CD4-positive, alpha-beta T cell (primary cell): ENCODE data around the gene CRTC1. TPM values are rescaled to one million over a fixed set of nuclear protein-coding genes. Genes with fewer than 3 reads are reported as not detected.

Experiments used
- ATAC-seq: fragments of 200-7000 bp; cut with Tn5 transposase; one replicate; pipeline ENCODE4 v1.10.0; 2022; ENCODE audit warnings: mild to moderate bottlenecking; ENCODE audit not compliant: poor library complexity
- CTCF ChIA-PET: fragments of 350-600 bp; sonication (Branson Sonifier 250); formaldehyde crosslinking; loops from one replicate; lab custom pipeline; 2021; ENCODE audit warnings: antibody characterized with exemption, inconsistent platforms; lab: Charles Lee
- POLR2A ChIA-PET: fragments of 350-600 bp; sonication (Branson Sonifier 250); formaldehyde crosslinking; loops from one replicate; lab custom pipeline; 2021; ENCODE audit warnings: antibody characterized with exemption, inconsistent platforms; lab: Charles Lee
- DNase-seq, 14 experiments: peaks; one replicate each; pipeline ENCODE4 v3.0.0-alpha.2; 2013 to 2020; ENCODE audit warnings: mixed read lengths in 2 of 14
- H3K27ac ChIP-seq, 2 donors: one replicate each; pipeline versions ENCODE4 v1.5.1 to v1.7.0; 2013; ENCODE audit warnings: low read length in 2 of 2, low read depth in 1 of 2, mild to moderate bottlenecking in 1 of 2
- H3K27me3 ChIP-seq, 2 experiments: 1 replicate in 1 of 2; 2 replicates in 1 of 2; pipeline versions ENCODE4 v1.6.1 to v1.7.0; 2013; ENCODE audit warnings: low read length in 2 of 2, control low read depth in 1 of 2, mild to moderate bottlenecking in 1 of 2, moderate library complexity in 1 of 2; ENCODE audit not compliant: insufficient read depth in 2 of 2, control insufficient read depth in 1 of 2
- H3K36me3 ChIP-seq: one replicate; pipeline ENCODE4 v1.6.1; 2013; ENCODE audit warnings: low read length, control low read depth; ENCODE audit not compliant: insufficient read depth
- H3K4me1 ChIP-seq: one replicate; pipeline ENCODE4 v1.6.1; 2013; ENCODE audit warnings: low read length, control low read depth; ENCODE audit not compliant: insufficient read depth
- H3K4me3 ChIP-seq: one replicate; pipeline ENCODE4 v1.5.1; 2013; ENCODE audit warnings: mild to moderate bottlenecking, low read length, moderate library complexity
- H3K9me3 ChIP-seq, 2 experiments: 1 replicate in 1 of 2; 2 replicates in 1 of 2; pipeline versions ENCODE4 v1.6.1 to v1.7.0; 2013; ENCODE audit warnings: low read length in 2 of 2, mild to moderate bottlenecking in 2 of 2, control low read depth in 1 of 2, moderate library complexity in 1 of 2; ENCODE audit not compliant: control insufficient read depth in 1 of 2, insufficient read depth in 1 of 2
- H3K27ac Mint-ChIP-seq: one replicate; pipeline ENCODE4 v1.8.0; 2020; ENCODE audit warnings: mixed read lengths
- H3K27me3 Mint-ChIP-seq: one replicate; pipeline ENCODE4 v1.8.0; 2021; ENCODE audit warnings: mixed read lengths
- H3K36me3 Mint-ChIP-seq: one replicate; pipeline ENCODE4 v1.8.0; 2021; ENCODE audit warnings: low read depth, mixed read lengths
- H3K4me1 Mint-ChIP-seq: one replicate; pipeline ENCODE4 v1.8.0; 2021; ENCODE audit warnings: low read depth, mixed read lengths
- H3K4me3 Mint-ChIP-seq: one replicate; pipeline ENCODE4 v1.8.0; 2020; ENCODE audit warnings: mild to moderate bottlenecking, mixed read lengths
- H3K9me3 Mint-ChIP-seq: one replicate; pipeline ENCODE4 v1.8.0; 2020; ENCODE audit warnings: mixed read lengths
- intact Hi-C, 2 experiments: fragments of 100-400 bp; cut with DNase I in 1 of 2; cut with micrococcal nuclease in 1 of 2; formaldehyde crosslinking; loops; one replicate each; pipeline versions ENCODE4 v1.15.1 to v1.9.0; 2023 to 2025; cut with DNase I, micrococcal nuclease
- total RNA-seq, 174 experiments: library from RNA in 2 of 174; stranded (reverse) in 2 of 174; gene quantifications; one replicate each; pipeline ENCODE4 v1.2.3 and lab custom pipeline; 2021 to 2026
- TF ChIP-seq, protein P1 (sequence below): fragments of 200-600 bp; IDR thresholded peaks from one replicate; pipeline ENCODE4 v1.8.0; 2022; ENCODE audit warnings: antibody characterized with exemption, mild to moderate bottlenecking

The CRTC1 gene
- total RNA-seq, 2 experiments from 2014 or later = 11.8 to 12.2 TPM

DNA sequence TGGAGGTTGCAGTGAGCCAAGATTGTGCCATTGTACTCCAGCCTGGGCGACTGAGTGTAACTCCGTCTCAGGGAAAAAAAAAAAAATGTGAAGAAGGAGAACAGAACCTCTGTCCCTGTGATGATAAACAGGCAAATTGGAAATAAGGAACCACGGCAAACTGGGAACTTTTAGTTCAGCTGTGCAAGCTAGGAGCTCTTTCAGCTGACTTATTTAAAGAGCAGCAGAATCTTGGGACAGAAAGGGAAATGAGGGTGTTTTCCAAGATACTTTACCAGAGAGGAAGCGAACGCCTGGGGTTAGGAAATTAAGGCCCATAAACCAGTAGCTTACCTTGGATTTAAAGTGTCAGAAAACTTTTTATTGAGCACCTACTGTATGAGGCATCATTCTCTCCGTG lies 145.3 kb downstream of the CRTC1 start:
- intact Hi-C loops = no loop called here
- ATAC-seq = no peak
- Histone ChIP-seq H3K27me3 (no peaks in the 10 kb centered on the region), H3K4me1 (peaks cover 16% of the 10 kb centered on the region), H3K27ac (no peak overlapping the region), H3K9me3 (peaks cover 0 to 8% of the 10 kb centered on the region in 2 experiments), H3K36me3 (no peaks in the 10 kb centered on the region), H3K4me3 (no peak overlapping the region)
- Mint-ChIP-seq H3K4me1 (peaks cover 11% of the 10 kb centered on the region), H3K9me3 (no peaks in the 10 kb centered on the region), H3K36me3 (peaks cover 11% of the 10 kb centered on the region), H3K27ac (no peak overlapping the region), H3K4me3 (no peak overlapping the region), H3K27me3 (no peaks in the 10 kb centered on the region)
- POLR2A ChIA-PET = no interaction called here
- CTCF ChIA-PET = interaction anchor here (1.2 kb wide), 2 partner anchors 18 to 91 kb away, joined by 3 to 4 read pairs; partner anchors contain the start of genes COPE and DDX49
- TF ChIP-seq, protein P1, sequence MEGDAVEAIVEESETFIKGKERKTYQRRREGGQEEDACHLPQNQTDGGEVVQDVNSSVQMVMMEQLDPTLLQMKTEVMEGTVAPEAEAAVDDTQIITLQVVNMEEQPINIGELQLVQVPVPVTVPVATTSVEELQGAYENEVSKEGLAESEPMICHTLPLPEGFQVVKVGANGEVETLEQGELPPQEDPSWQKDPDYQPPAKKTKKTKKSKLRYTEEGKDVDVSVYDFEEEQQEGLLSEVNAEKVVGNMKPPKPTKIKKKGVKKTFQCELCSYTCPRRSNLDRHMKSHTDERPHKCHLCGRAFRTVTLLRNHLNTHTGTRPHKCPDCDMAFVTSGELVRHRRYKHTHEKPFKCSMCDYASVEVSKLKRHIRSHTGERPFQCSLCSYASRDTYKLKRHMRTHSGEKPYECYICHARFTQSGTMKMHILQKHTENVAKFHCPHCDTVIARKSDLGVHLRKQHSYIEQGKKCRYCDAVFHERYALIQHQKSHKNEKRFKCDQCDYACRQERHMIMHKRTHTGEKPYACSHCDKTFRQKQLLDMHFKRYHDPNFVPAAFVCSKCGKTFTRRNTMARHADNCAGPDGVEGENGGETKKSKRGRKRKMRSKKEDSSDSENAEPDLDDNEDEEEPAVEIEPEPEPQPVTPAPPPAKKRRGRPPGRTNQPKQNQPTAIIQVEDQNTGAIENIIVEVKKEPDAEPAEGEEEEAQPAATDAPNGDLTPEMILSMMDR = no peak
- no peak for DNase-seq

DNA sequence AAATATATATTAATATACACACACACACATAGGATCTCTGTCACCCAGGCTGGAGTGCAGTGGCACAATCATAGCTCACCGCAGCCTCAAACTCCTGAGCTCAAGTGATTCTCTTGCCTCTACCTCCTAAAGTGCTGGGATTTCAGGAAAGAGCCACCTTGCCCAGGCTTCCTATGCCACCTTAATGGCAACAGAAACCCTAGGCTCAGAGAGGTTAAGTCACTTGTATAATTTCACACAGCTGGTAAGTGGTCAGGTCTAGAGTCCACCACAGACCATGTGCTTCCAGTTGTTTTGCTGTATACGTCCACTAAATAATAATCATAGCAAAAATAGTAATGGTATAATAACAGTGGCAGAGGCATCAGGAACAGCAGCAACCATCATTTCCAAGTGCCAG lies 147.0 kb downstream of the CRTC1 start:
- Mint-ChIP-seq H3K36me3 (peaks cover 27% of the 10 kb centered on the region), H3K27ac (no peak overlapping the region), H3K9me3 (no peaks in the 10 kb centered on the region), H3K4me1 (peaks cover 27% of the 10 kb centered on the region), H3K4me3 (peak overlapping the region; percentile 78), H3K27me3 (no peaks in the 10 kb centered on the region)
- ATAC-seq = no peak
- peaks cover 0 to 8% of the 10 kb centered on the region in 2 experiments for H3K9me3 ChIP-seq
- peaks cover 12% of the 10 kb centered on the region for H3K36me3 ChIP-seq
- POLR2A ChIA-PET = no interaction called here
- intact Hi-C loops = loop anchor here in 1 of 2 experiments (5.0 kb wide), 6 partner anchors 87 to 628 kb away; partner anchors contain the start of genes COPE, DDX49, ELL and KLHL26
- DNase-seq = no peak
- no peaks in the 10 kb centered on the region for H3K27me3 ChIP-seq
- peaks cover 33% of the 10 kb centered on the region for H3K4me1 ChIP-seq
- no peak overlapping the region for H3K27ac ChIP-seq
- TF ChIP-seq, protein P1 = no peak
- H3K4me3 ChIP-seq = no peak overlapping the region
- CTCF ChIA-PET = interaction anchor here (2.3 kb wide), 1 partner anchor 16 kb away, joined by 15 read pairs; no protein-coding TSS in a partner anchor

DNA sequence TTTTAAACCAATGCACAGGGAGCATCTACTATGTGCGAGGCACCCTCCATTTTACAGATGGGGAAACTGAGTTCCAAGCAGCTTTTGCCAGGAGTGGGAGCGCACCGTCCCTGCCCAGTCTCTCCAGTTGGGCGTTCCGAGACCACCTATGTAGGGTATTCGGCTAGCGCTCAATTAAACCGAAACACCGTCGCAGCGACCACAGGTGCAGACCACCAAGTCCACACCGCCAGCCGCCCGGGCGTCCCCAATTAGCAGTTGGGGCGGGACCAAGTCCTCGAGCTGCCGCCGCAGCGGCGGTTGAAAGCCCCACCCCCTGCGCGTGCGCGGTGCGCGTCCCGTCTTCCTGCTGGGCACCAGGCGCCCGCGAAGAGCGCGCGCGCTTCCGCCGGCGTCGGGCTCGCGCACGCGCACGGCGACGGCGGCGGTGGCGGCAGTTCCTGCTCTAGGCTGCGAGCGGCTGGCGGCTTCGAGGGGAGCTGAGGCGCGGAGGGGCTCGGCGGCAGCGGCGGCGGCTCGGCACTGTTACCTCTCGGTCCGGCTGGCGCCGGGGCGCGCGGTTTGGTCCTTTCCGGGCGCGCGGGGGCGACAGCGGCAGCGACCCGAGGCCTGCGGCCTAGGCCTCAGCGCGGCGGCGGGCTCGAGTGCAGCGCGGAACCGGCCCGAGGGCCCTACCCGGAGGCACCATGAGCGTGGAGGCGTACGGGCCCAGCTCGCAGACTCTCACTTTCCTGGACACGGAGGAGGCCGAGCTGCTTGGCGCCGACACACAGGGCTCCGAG lies 148.2 kb downstream of the CRTC1 start, which contains the start of gene UPF1:
Gene UPF1, plus strand, starts transcription at position 436 of the 782 bp plus-strand sequence. Its CDS starts 251 bp downstream, at position 687.
- POLR2A ChIA-PET = interaction anchor here (0.6 to 2.2 kb wide), 21 partner anchors 8 to 973 kb away, joined by 3 to 22 read pairs (median 6); partner anchors contain the start of genes COPE, DDX49, ELL and FKBP8
- Mint-ChIP-seq H3K4me3 (peak within 1 kb of the TSS; percentile 89), H3K9me3 (no peaks in the 10 kb centered on the region), H3K27me3 (no peaks in the 10 kb centered on the region), H3K27ac (peak within 1 kb of the TSS; percentile 88), H3K36me3 (peaks cover 37% of the 10 kb centered on the region), H3K4me1 (peaks cover 39% of the 10 kb centered on the region)
- Histone ChIP-seq H3K27ac (peak within 1 kb of the TSS; percentile 64 to 81), H3K27me3 (no peaks in the 10 kb centered on the region), H3K4me3 (peak within 1 kb of the TSS; percentile 64), H3K4me1 (peaks cover 45% of the 10 kb centered on the region), H3K9me3 (peaks cover 0 to 8% of the 10 kb centered on the region in 2 experiments), H3K36me3 (peaks cover 15% of the 10 kb centered on the region)
- ATAC-seq (peak; percentile 75), DNase-seq (peak; percentile 90 to 99 (median 96))
- intact Hi-C loops = loop anchor here in 1 of 2 experiments (5.0 kb wide), 6 partner anchors 86 to 629 kb away; partner anchors contain the start of genes COPE, DDX49, ELL and KLHL26
- TF ChIP-seq, protein P1 = no peak
- CTCF ChIA-PET = interaction anchor here (1.0 to 2.3 kb wide), 4 partner anchors 12 to 380 kb away, joined by 3 to 15 read pairs (median 4); no protein-coding TSS in a partner anchor

Other genes starting within 250 kb of the CRTC1 start
- 10 to 100 TPM; 34.1 to 41.3 TPM for gene ISYNA1, start 245.5 kb upstream of the CRTC1 start, total RNA-seq
- gene ELL, start 161.6 kb upstream of the CRTC1 start, total RNA-seq = 10 to 100 TPM; 46.2 to 46.8 TPM
- gene FKBP8, start 140.1 kb upstream of the CRTC1 start, total RNA-seq = 100 to 1,000 TPM; 147 to 152 TPM
- 10 to 100 TPM; 64.2 to 66.9 TPM for gene KXD1, start 125.8 kb upstream of the CRTC1 start, total RNA-seq
- gene UBA52, start 111.8 kb upstream of the CRTC1 start, total RNA-seq = 1,000 to 10,000 TPM; 2,255 to 2,378 TPM
- 10 to 100 TPM; 88.4 to 88.9 TPM for gene REX1BD, start 94.9 kb upstream of the CRTC1 start, total RNA-seq
- gene CRLF1, start 76.9 kb upstream of the CRTC1 start, total RNA-seq = not detected
- gene TMEM59L, start 70.8 kb upstream of the CRTC1 start, total RNA-seq = under 1 TPM; 0.25 to 0.27 TPM
- gene KLHL26, start 46.7 kb upstream of the CRTC1 start, total RNA-seq = 10 to 100 TPM; 13.7 to 19.0 TPM
- not detected for gene COMP, start 107.6 kb downstream of the CRTC1 start, total RNA-seq
- 100 to 1,000 TPM; 146 to 150 TPM for gene UPF1, start 148.3 kb downstream of the CRTC1 start, total RNA-seq
- not detected for gene CERS1, start 212.5 kb downstream of the CRTC1 start, total RNA-seq
- 100 to 1,000 TPM; 135 to 143 TPM for gene COPE, start 235.7 kb downstream of the CRTC1 start, total RNA-seq
- gene DDX49, start 236.0 kb downstream of the CRTC1 start, total RNA-seq = 10 to 100 TPM; 47.9 to 49.7 TPM